ENCODE data around the gene IFT22.

- TF ChIP-seq CTCF (conservative IDR thresholded peaks at IDR 0.05; ENCODE audit: low read depth, low read length) (no peak), FOS (IDR thresholded peaks at IDR 0.05; ENCODE audit: low read depth, low read length) (no peak), ELK1 (IDR thresholded peaks at IDR 0.05; ENCODE audit: borderline replicate concordance, low read depth, low read length) (no peak), RAD21 (IDR thresholded peaks at IDR 0.05; ENCODE audit: low read length) (no peak), MAFK (IDR thresholded peaks at IDR 0.05; ENCODE audit: low read depth, low read length) (no peak), SMC3 (IDR thresholded peaks at IDR 0.05; ENCODE audit: low read depth, low read length) (no peak), POLR2A (IDR thresholded peaks at IDR 0.05; ENCODE audit: low read depth, low read length) (no peak), BHLHE40 (IDR thresholded peaks at IDR 0.05; ENCODE audit: low read depth, low read length) (no peak), NFE2L2 (IDR thresholded peaks at IDR 0.05; ENCODE audit: low read depth, low read length) (no peak), MAZ (IDR thresholded peaks at IDR 0.05; ENCODE audit: borderline replicate concordance, low read depth, low read length) (no peak), CHD1 (IDR thresholded peaks at IDR 0.05; ENCODE audit: low read depth, low read length) (no peak), USF2 (IDR thresholded peaks at IDR 0.05; ENCODE audit: low read depth, low read length) (no peak), MXI1 (IDR thresholded peaks at IDR 0.05; ENCODE audit: borderline replicate concordance, low read depth, low read length) (no peak)
Observed at GRCh38 chr7:101308245-101309085, 13.1 kb downstream of the IFT22 start.
